ENCODE measurements around the gene PDE4D.

The PDE4D gene

GRCh38 chr5:58932057-58932612 is 961.4 kb downstream of the PDE4D start:
- no peak for DNase-seq

GRCh38 chr5:58930520-58930919 is 963.0 kb downstream of the PDE4D start:
- no peak for DNase-seq

DNA sequence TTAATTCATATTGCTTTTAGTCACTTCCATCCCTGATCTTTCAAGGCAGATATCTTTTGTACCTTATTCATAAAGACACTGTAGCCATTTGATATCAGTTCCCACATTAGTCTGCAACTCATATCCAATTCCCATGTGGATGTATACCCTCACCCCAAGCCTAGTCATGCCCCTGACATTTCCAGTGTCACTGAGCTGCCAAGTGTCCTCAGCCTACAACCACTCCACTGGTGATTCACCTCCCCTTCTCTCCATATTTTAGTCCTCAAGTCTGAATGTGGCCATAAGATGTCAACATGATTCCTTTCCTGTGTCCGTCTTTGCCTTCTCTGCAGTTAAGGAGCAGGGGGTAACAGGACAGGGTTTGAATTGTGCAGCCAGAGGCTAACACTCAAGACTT is 963.8 kb downstream of the PDE4D start:
- no peak for DNase-seq

DNA sequence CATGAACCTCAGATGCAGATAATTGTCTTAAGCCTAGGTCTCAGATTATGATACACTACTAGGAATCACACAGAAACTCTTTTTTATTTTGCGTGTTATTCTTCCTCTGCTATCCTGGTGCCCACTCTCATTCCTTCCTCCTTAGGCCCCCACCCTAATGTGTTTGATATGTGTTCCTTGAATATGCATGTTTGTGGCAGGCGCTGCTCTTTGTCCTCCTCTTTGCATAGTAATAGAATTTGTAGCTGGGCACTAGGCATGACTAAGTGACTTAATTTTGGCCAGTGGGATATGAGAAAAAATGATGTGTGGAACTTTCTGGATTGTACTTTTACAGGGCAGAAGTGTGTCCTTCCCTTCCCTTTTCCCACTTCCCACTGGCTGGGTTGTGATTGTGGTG is 965.6 kb downstream of the PDE4D start:
- DNase-seq, result no peak

- DNase-seq, result no peak
Observed at GRCh38 chr5:58927181-58927580, 966.3 kb downstream of the PDE4D start.

DNA sequence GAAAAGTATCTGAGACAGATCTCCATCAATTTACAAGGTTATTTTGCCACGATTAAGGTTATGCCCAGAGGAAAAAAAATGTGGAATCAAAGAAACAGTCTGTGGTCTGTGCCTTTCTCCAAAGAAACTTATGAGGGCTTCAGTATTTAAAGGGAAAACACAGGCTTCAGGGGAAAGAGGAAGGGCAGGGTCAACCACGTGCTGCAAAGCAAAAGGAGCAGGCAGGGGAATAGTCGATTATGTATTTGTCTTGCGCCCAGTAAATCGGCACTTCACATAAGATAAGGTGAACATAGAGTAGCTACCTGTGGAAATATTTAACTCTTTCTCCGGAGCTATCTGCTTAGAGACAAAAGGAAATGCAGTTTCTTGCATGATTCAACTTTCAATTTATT is 967.0 kb downstream of the PDE4D start:
- DNase-seq, result no peak

GRCh38 chr5:58925627-58926540 is 967.6 kb downstream of the PDE4D start:
- peak; percentile 25 for DNase-seq

GRCh38 chr5:58924306-58924705 is 969.2 kb downstream of the PDE4D start:
- DNase-seq, result no peak

DNA sequence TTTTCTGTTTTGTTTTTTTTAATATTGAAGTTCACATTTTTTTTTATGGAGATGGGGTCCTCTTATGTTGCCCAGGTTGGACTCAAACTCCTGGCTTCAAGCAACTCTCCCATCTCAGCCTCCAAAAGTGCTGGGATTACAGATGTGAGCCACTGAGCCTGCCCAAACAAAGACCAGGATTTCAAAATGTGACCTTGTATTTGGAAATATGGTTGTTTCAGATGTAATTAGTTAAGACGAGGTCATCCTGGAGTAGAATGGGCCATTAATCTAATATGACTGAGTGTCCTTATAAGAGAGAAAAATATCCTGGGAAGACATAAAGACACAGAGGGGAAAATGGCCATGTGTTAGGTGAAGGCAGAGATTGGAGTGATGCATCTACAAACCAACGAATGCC is 970.2 kb downstream of the PDE4D start:
- DNase-seq, result no peak

GRCh38 chr5:58922461-58923171 is 970.9 kb downstream of the PDE4D start:
- no peak for DNase-seq

- DNase-seq, result no peak
Observed at GRCh38 chr5:58921159-58921558, 972.4 kb downstream of the PDE4D start.

GRCh38 chr5:58919833-58920232 is 973.7 kb downstream of the PDE4D start:
- DNase-seq, result no peak

All from NCI-H748 treated with DMSO at 0.1 percent for 48 hours (cell line).